ENCODE data around the gene TRABD. TPM values are rescaled to one million over a fixed set of nuclear protein-coding genes. Genes with fewer than 3 reads are reported as not detected.

The TRABD gene
- total RNA-seq, 2 experiments from 2014 or later = 126 to 128 TPM

- H3K36me3 ChIP-seq (ENCODE audit: insufficient read depth, low read length) = peaks cover 97% of the 10 kb centered on the region
- no TSS peak for BruUV-seq (replicated peaks)
These were observed 32.7 kb downstream of the TRABD start for GRCh38 chr22:50218153-50218995.

DNA sequence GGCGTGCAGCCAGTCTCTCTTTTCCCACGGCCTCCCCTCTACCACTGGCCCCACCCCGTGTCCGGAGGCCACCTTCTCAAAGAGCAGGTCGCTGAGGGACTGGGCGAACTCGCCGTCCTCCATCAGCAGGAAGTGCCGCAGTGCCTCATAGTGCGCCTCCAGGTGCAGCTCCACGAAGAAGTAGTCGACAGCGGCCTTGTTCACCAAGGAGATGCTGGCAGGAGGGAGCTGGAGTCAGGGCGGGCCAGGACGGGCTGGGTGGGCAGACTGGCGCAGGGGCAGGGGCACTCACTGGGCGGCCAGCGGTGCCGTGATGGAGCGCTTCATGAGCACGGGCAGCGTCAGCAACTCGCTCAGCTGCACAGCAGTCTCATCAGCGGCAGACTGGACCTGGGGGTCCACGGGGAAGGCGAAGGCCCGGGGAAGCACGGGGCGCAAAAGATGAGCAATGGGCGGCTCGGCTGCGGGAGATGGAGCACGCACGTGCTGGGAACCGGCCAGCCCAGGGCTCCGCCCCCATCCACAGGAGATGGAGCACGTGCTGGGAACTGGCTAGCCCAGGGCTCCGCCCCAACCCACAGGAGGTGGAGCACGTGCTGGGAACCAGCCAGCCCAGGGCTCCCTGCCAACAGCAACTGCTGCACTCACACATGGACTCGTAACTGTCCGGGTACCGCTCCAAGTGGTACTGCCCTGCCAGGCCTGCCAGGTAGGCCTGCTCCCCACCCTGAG is 33.4 kb downstream of the TRABD start:
- no peak for DNase-seq (ENCODE audit: low spot score)
- ChIA-PET CTCF (ENCODE audit: unreplicated experiment) (no interaction called here), POLR2A (no interaction called here)
- intact Hi-C loops (cut with micrococcal nuclease; ENCODE audit: unreplicated experiment) = no loop called here
- H3K9me2 ChIP-seq (ENCODE audit: insufficient read depth, low read length) = no peaks in the 10 kb centered on the region
- H4K20me1 ChIP-seq (ENCODE audit: insufficient read depth, low read length) = no peaks in the 10 kb centered on the region
- no peaks in the 10 kb centered on the region for H3K4me1 ChIP-seq (ENCODE audit: insufficient read depth, low read length, poor library complexity, severe bottlenecking)
- no peak overlapping the region for H3K4me2 ChIP-seq (ENCODE audit: low read length)
- H3K9me3 ChIP-seq (ENCODE audit: low read length) = no peaks in the 10 kb centered on the region
- peaks cover 95% of the 10 kb centered on the region for H3K36me3 ChIP-seq (ENCODE audit: insufficient read depth, low read length)
- BruUV-seq (replicated peaks) = no TSS peak
- no peak overlapping the region for H3K4me3 ChIP-seq (ENCODE audit: low read depth, low read length, poor library complexity, severe bottlenecking)
- no peak overlapping the region for H3K27ac ChIP-seq (ENCODE audit: low read depth, low read length, poor library complexity, severe bottlenecking)
- TF ChIP-seq CTCF (conservative IDR thresholded peaks at IDR 0.05; ENCODE audit: low read length) (no peak), EZH2phosphoT487 (IDR thresholded peaks at IDR 0.05; ENCODE audit: borderline replicate concordance, low read depth, low read length) (no peak)
- H3K79me2 ChIP-seq (ENCODE audit: insufficient read depth, low read depth, low read length) = no peaks in the 10 kb centered on the region
- H2AFZ ChIP-seq (ENCODE audit: low read length) = no peak overlapping the region

More at GRCh38 chr22:50218153-50218995, 32.7 kb downstream of the TRABD start:
- H3K9me3 ChIP-seq (ENCODE audit: low read length) = no peaks in the 10 kb centered on the region
- TF ChIP-seq CTCF (conservative IDR thresholded peaks at IDR 0.05; ENCODE audit: low read length) (no peak), EZH2phosphoT487 (IDR thresholded peaks at IDR 0.05; ENCODE audit: borderline replicate concordance, low read depth, low read length) (no peak)
- no peak overlapping the region for H3K4me2 ChIP-seq (ENCODE audit: low read length)
- H2AFZ ChIP-seq (ENCODE audit: low read length) = no peak overlapping the region
- CTCF ChIA-PET (ENCODE audit: unreplicated experiment) = no interaction called here
- no peaks in the 10 kb centered on the region for H3K9me2 ChIP-seq (ENCODE audit: insufficient read depth, low read length)
- no peak for DNase-seq (ENCODE audit: low spot score)
- POLR2A ChIA-PET = no interaction called here
- no peak overlapping the region for H3K4me3 ChIP-seq (ENCODE audit: low read depth, low read length, poor library complexity, severe bottlenecking)
- H3K79me2 ChIP-seq (ENCODE audit: insufficient read depth, low read depth, low read length) = no peaks in the 10 kb centered on the region
- intact Hi-C loops (cut with micrococcal nuclease; ENCODE audit: unreplicated experiment) = no loop called here
- no peaks in the 10 kb centered on the region for H4K20me1 ChIP-seq (ENCODE audit: insufficient read depth, low read length)
- no peak overlapping the region for H3K27ac ChIP-seq (ENCODE audit: low read depth, low read length, poor library complexity, severe bottlenecking)
- no peaks in the 10 kb centered on the region for H3K4me1 ChIP-seq (ENCODE audit: insufficient read depth, low read length, poor library complexity, severe bottlenecking)

All from OCI-LY7 (cell line).